IMR-90 (cell line): ENCODE results near the gene ARRDC3. TPM values are rescaled to one million over a fixed set of nuclear protein-coding genes. Genes with fewer than 3 reads are reported as not detected.
A peak's percentile ranks its signal among the peaks of the same experiment; 100 is the strongest.

Source experiments
- ATAC-seq: fragments of 200-7000 bp; cut with Tn5 transposase; 2 replicates; pipeline ENCODE4 v1.9.1; 2020; ENCODE audit warnings: low read depth, mild to moderate bottlenecking, moderate library complexity
- BruUV-seq: library from RNA; stranded (reverse); fragments of 400-500 nt; replicated peaks from 2 replicates; lab custom pipeline; 2021; lab: Mats Ljungman, UMichigan
- CTCF ChIA-PET: fragments of 300-600 bp; formaldehyde crosslinking; extraction: SDS; loops from one replicate; lab custom pipeline; 2021; ENCODE audit warnings: antibody characterized with exemption; lab: Yijun Ruan, JAX
- POLR2A ChIA-PET: fragments of 300-600 bp; sonication (Branson Sonifier 250); formaldehyde crosslinking; loops from one replicate; lab custom pipeline; 2022; ENCODE audit warnings: antibody characterized with exemption; ENCODE audit not compliant: unreplicated experiment; lab: Charles Lee
- DNase-seq: peaks from one replicate; pipeline ENCODE4 v3.0.0; 2013
- H2AFZ ChIP-seq: replicated peaks from 2 replicates; pipeline ENCODE3; 2013; ENCODE audit warnings: low read length, mild to moderate bottlenecking; ENCODE audit not compliant: poor library complexity
- H2AK5ac ChIP-seq: 2 replicates; pipeline ENCODE4 v1.6.1; 2013; ENCODE audit warnings: low read depth, low read length, inconsistent platforms
- H2AK9ac ChIP-seq: replicated peaks from 2 replicates; pipeline ENCODE3; 2013; ENCODE audit warnings: mild to moderate bottlenecking, low read depth, low read length, moderate library complexity; ENCODE audit not compliant: poor library complexity
- H2BK120ac ChIP-seq: 2 replicates; pipeline ENCODE4 v1.6.1; 2013; ENCODE audit warnings: low read depth, low read length, inconsistent platforms
- H2BK15ac ChIP-seq: 3 replicates; pipeline ENCODE4 v1.6.1; 2013; ENCODE audit warnings: low read depth, low read length, inconsistent platforms
- H2BK20ac ChIP-seq: 2 replicates; pipeline ENCODE4 v1.6.1; 2013; ENCODE audit warnings: low read depth, mild to moderate bottlenecking, inconsistent platforms, low read length, moderate library complexity
- H2BK5ac ChIP-seq: 2 replicates; pipeline ENCODE4 v1.6.1; 2013; ENCODE audit warnings: mild to moderate bottlenecking, low read depth, low read length, inconsistent platforms; ENCODE audit not compliant: poor library complexity, severe bottlenecking
- H3K14ac ChIP-seq: replicated peaks from 2 replicates; pipeline ENCODE4 v1.6.1; 2013; ENCODE audit warnings: low read depth, low read length, inconsistent platforms
- H3K18ac ChIP-seq: 2 replicates; pipeline ENCODE4 v1.6.1; 2013; ENCODE audit warnings: low read depth, low read length, control low read depth
- H3K23ac ChIP-seq: 2 replicates; pipeline ENCODE4 v1.6.1; 2013; ENCODE audit warnings: low read depth, low read length, inconsistent platforms
- H3K27ac ChIP-seq: 2 replicates; pipeline ENCODE4 v1.5.1; 2013; ENCODE audit warnings: mild to moderate bottlenecking, control low read depth, low read length; ENCODE audit not compliant: insufficient read depth
- H3K27me3 ChIP-seq: 2 replicates; pipeline ENCODE4 v1.6.1; 2013; ENCODE audit warnings: low read length; ENCODE audit not compliant: control insufficient read depth, insufficient read depth
- H3K36me3 ChIP-seq: 2 replicates; pipeline ENCODE4 v1.6.1; 2013; ENCODE audit warnings: low read length, mixed read lengths; ENCODE audit not compliant: control insufficient read depth, insufficient read depth
- H3K4ac ChIP-seq: 2 replicates; pipeline ENCODE4 v1.6.1; 2013; ENCODE audit warnings: low read depth, low read length, inconsistent platforms
- H3K4me1 ChIP-seq: 2 replicates; pipeline ENCODE4 v1.6.1; 2013; ENCODE audit warnings: low read length, mixed read lengths; ENCODE audit not compliant: control insufficient read depth, insufficient read depth
- H3K4me2 ChIP-seq: 2 replicates; pipeline ENCODE4 v1.6.1; 2013; ENCODE audit warnings: low read depth, mild to moderate bottlenecking, control low read depth, low read length, moderate library complexity
- H3K4me3 ChIP-seq: 2 replicates; pipeline ENCODE4 v1.5.1; 2013; ENCODE audit warnings: low read depth, mild to moderate bottlenecking, control low read depth, low read length, moderate library complexity; ENCODE audit not compliant: insufficient read depth
- H3K56ac ChIP-seq: 2 replicates; pipeline ENCODE4 v1.6.1; 2013; ENCODE audit warnings: low read length, inconsistent platforms; ENCODE audit not compliant: insufficient read depth; ENCODE audit errors: extremely low read depth
- H3K79me1 ChIP-seq, 2 experiments: 2 replicates each; pipeline ENCODE4 v1.6.1; 2013; ENCODE audit warnings: low read length in 2 of 2, inconsistent platforms in 1 of 2, low read depth in 1 of 2
- H3K9ac ChIP-seq: 2 replicates; pipeline ENCODE4 v1.6.1; 2013; ENCODE audit warnings: low read depth, low read length, control low read depth
- H3K9me1 ChIP-seq: 2 replicates; pipeline ENCODE4 v1.6.1; 2013; ENCODE audit warnings: low read length, inconsistent platforms; ENCODE audit not compliant: insufficient read depth
- H3K9me3 ChIP-seq: 2 replicates; pipeline ENCODE4 v1.6.1; 2013; ENCODE audit warnings: low read length; ENCODE audit not compliant: control insufficient read depth, insufficient read depth
- H4K20me1 ChIP-seq: 2 replicates; pipeline ENCODE4 v1.6.1; 2013; ENCODE audit warnings: low read length, inconsistent platforms; ENCODE audit not compliant: insufficient read depth
- H4K5ac ChIP-seq: 2 replicates; pipeline ENCODE4 v1.6.1; 2013; ENCODE audit warnings: mild to moderate bottlenecking, low read depth, low read length, control low read depth
- H4K8ac ChIP-seq, 2 experiments: 2 replicates each; pipeline ENCODE4 v1.6.1; 2013; ENCODE audit warnings: low read depth in 2 of 2, low read length in 2 of 2, control low read depth in 1 of 2, inconsistent platforms in 1 of 2
- H4K91ac ChIP-seq: 2 replicates; pipeline ENCODE4 v1.6.1; 2013; ENCODE audit warnings: low read depth, low read length, inconsistent platforms; ENCODE audit not compliant: insufficient read depth
- BHLHE40 ChIP-seq: fragments of 150-350 bp; IDR thresholded peaks from 2 replicates; pipeline ENCODE4 v1.6.1; 2016; ENCODE audit warnings: mild to moderate bottlenecking, low read depth, low read length
- CEBPB ChIP-seq: IDR thresholded peaks from 2 replicates; pipeline ENCODE4 v1.6.1; 2012; ENCODE audit warnings: low read depth, low read length, improper control_type of control experiment
- CHD1 ChIP-seq: IDR thresholded peaks from 2 replicates; pipeline ENCODE4 v1.6.1; 2012; ENCODE audit warnings: low read depth, low read length, improper control_type of control experiment
- CTCF ChIP-seq: conservative IDR thresholded peaks from 2 replicates; pipeline ENCODE4 v1.5.1; 2012; ENCODE audit warnings: mild to moderate bottlenecking, low read depth, low read length, improper control_type of control experiment
- FOS ChIP-seq: fragments of 150-350 bp; IDR thresholded peaks from 2 replicates; pipeline ENCODE4 v1.6.1; 2016; ENCODE audit warnings: low read depth, low read length
- MAFK ChIP-seq: IDR thresholded peaks from 2 replicates; pipeline ENCODE4 v1.6.1; 2012; ENCODE audit warnings: low read depth, low read length, improper control_type of control experiment
- MAZ ChIP-seq: IDR thresholded peaks from 2 replicates; pipeline ENCODE4 v1.6.1; 2012; ENCODE audit warnings: low read depth, mild to moderate bottlenecking, low read length, improper control_type of control experiment, moderate library complexity, borderline replicate concordance
- MXI1 ChIP-seq: IDR thresholded peaks from 2 replicates; pipeline ENCODE4 v1.6.1; 2012; ENCODE audit warnings: low read depth, mild to moderate bottlenecking, low read length, moderate library complexity, borderline replicate concordance
- NFE2L2 ChIP-seq: fragments of 150-350 bp; IDR thresholded peaks from 2 replicates; pipeline ENCODE4 v1.6.1; 2016; ENCODE audit warnings: low read depth, mild to moderate bottlenecking, low read length
- POLR2A ChIP-seq: IDR thresholded peaks from 2 replicates; pipeline ENCODE4 v1.6.1; 2012; ENCODE audit warnings: mild to moderate bottlenecking, low read depth, low read length
- RAD21 ChIP-seq: IDR thresholded peaks from 2 replicates; pipeline ENCODE4 v1.6.1; 2012; ENCODE audit warnings: low read length, improper control_type of control experiment
- RCOR1 ChIP-seq: IDR thresholded peaks from 2 replicates; pipeline ENCODE4 v1.6.1; 2012; ENCODE audit warnings: mild to moderate bottlenecking, low read length, improper control_type of control experiment; ENCODE audit not compliant: insufficient replicate concordance
- RFX5 ChIP-seq: IDR thresholded peaks from 2 replicates; pipeline ENCODE4 v1.8.0; 2012; ENCODE audit warnings: low read depth, mild to moderate bottlenecking, low read length, moderate library complexity
- SMC3 ChIP-seq: fragments of 150-350 bp; IDR thresholded peaks from 2 replicates; pipeline ENCODE4 v1.6.1; 2016; ENCODE audit warnings: low read depth, mild to moderate bottlenecking, antibody characterized with exemption, low read length, moderate library complexity
- USF2 ChIP-seq: fragments of 150-350 bp; IDR thresholded peaks from 2 replicates; pipeline ENCODE4 v1.6.1; 2017; ENCODE audit warnings: mild to moderate bottlenecking, antibody characterized with exemption, low read length, low read depth
- WGBS, 2 experiments: methylation state at CpG; one replicate each; pipeline versions ENCODE4 v1.1.5 to v1.1.7; 2013; ENCODE audit warnings: missing lambda C conversion rate in 2 of 2; ENCODE audit not compliant: insufficient read length in 1 of 2; ENCODE audit errors: extremely low coverage in 2 of 2; 5-methylcytosine and 5-hydroxymethylcytosine counted together
- dilution Hi-C: fragments of 300-500 bp; cut with HindIII; formaldehyde crosslinking; loops from one replicate; pipeline ENCODE4 v1.14.3; 2018; ENCODE audit warnings: low sequenced_read_pairs; ENCODE audit not compliant: unreplicated experiment
- in situ Hi-C: fragments of 300-500 bp; cut with MboI; formaldehyde crosslinking; loops from 3 replicates; pipeline ENCODE4 v1.14.3; 2019; ENCODE audit warnings: low sequenced_read_pairs, inconsistent platforms, mixed read lengths
- intact Hi-C: fragments of 100-400 bp; cut with micrococcal nuclease; formaldehyde crosslinking; loops from 2 replicates; pipeline ENCODE4 v1.10.0; 2022
- polyA plus RNA-seq, 3 experiments: library from polyadenylated mRNA; depleted of rRNA; stranded (reverse); fragments of >200 nt; gene quantifications; 2 replicates each; pipeline ENCODE4 v1.2.3, GENCODE V29; 2012; ENCODE audit warnings: low replicate concordance in 1 of 3
- total RNA-seq: library from RNA; depleted of rRNA; stranded (reverse); fragments of >200 nt; gene quantifications from 2 replicates; pipeline ENCODE4 v1.2.3, GENCODE V29; 2012
- TF ChIP-seq, protein P1 (sequence below): fragments of 150-350 bp; IDR thresholded peaks from 2 replicates; pipeline ENCODE4 v1.6.1; 2016; ENCODE audit warnings: low read depth, mild to moderate bottlenecking, low read length, moderate library complexity, borderline replicate concordance

ARRDC3 gene
- total and polyA plus RNA-seq, 2 of the 4 experiments (the other 2 are of a cell fraction): 19.3 to 86.7 TPM

DNA sequence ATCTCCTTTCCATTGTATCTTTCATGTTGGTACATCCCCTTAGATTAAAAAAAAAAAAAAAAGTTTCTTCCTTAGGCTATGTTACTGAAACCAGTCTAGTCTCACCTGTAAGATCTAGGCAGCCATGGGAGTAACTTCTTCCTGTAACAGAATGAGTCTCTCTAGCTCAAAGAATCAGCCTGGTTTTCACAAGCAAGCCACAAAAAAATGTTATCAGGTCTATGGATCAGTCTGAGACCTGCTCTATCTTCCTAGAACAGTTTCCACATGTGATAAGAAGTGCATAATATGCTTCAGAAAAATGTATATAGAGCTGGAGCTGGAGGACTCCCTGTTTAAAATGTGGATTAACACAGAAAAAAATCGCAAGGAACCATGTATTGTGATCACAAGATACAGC lies 53.8 kb downstream of the ARRDC3 start:
- Histone ChIP-seq H3K36me3 (no peaks in the 10 kb centered on the region), H2AFZ (no peak overlapping the region), H4K91ac (no peak overlapping the region), H3K9me3 (no peaks in the 10 kb centered on the region), H3K9ac (no peak overlapping the region; the same call in 1 of the 2 replicates), H4K5ac (0 out of 2 replicates have a peak overlapping the region, but pooled peaks have one; percentile 4), H2AK5ac (no peak overlapping the region), H3K4ac (peak overlapping the region; percentile 22; the same call in 1 of the 2 replicates), H2BK15ac (no peak overlapping the region), H3K9me1 (peaks cover 11% of the 10 kb centered on the region; the same call in 1 of the 2 replicates), H3K14ac (no peak overlapping the region), H3K4me3 (no peak overlapping the region), H3K23ac (no peak overlapping the region), H3K27ac (no peak overlapping the region), H4K20me1 (no peaks in the 10 kb centered on the region), H2BK5ac (no peak overlapping the region), H3K56ac (no peak overlapping the region), H2BK120ac (peak overlapping the region; percentile 5; the same call in 1 of the 2 replicates), H3K27me3 (no peaks in the 10 kb centered on the region), H3K4me1 (peaks cover 5% of the 10 kb centered on the region), H2AK9ac (no peak overlapping the region), H4K8ac (no peak overlapping the region), H3K79me1 (no peaks in the 10 kb centered on the region), H2BK20ac (no peak overlapping the region), H3K4me2 (no peak overlapping the region), H3K18ac (peak overlapping the region; percentile 60; the same call in 1 of the 2 replicates)
- BruUV-seq: no TSS peak
- in situ Hi-C loops (no loop called here), intact Hi-C loops (loop anchor here (5.0 kb wide), 1 partner anchor 33 kb away; no protein-coding TSS in a partner anchor), dilution Hi-C loops (no loop called here)
- no CpG with 5 or more reads among the region's 1 CpG for WGBS, 2 experiments
- TF ChIP-seq NFE2L2 (no peak), MAFK (no peak), CTCF (no peak), RFX5 (no peak), SMC3 (no peak), RAD21 (no peak), MXI1 (no peak), RCOR1 (no peak), USF2 (no peak), FOS (no peak), CHD1 (no peak), CEBPB (no peak), MAZ (no peak), BHLHE40 (no peak), POLR2A (no peak)
- TF ChIP-seq, protein P1, sequence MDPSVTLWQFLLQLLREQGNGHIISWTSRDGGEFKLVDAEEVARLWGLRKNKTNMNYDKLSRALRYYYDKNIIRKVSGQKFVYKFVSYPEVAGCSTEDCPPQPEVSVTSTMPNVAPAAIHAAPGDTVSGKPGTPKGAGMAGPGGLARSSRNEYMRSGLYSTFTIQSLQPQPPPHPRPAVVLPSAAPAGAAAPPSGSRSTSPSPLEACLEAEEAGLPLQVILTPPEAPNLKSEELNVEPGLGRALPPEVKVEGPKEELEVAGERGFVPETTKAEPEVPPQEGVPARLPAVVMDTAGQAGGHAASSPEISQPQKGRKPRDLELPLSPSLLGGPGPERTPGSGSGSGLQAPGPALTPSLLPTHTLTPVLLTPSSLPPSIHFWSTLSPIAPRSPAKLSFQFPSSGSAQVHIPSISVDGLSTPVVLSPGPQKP: no peak
- POLR2A ChIA-PET: no interaction called here
- CTCF ChIA-PET: interaction anchor here (0.6 to 0.9 kb wide), 2 partner anchors 49 to 407 kb away, joined by 3 to 6 read pairs; no protein-coding TSS in a partner anchor
- ATAC-seq (no peak), DNase-seq (no peak)
